Measurements from ENCODE around the gene PLXNC1.

The PLXNC1 gene

DNA sequence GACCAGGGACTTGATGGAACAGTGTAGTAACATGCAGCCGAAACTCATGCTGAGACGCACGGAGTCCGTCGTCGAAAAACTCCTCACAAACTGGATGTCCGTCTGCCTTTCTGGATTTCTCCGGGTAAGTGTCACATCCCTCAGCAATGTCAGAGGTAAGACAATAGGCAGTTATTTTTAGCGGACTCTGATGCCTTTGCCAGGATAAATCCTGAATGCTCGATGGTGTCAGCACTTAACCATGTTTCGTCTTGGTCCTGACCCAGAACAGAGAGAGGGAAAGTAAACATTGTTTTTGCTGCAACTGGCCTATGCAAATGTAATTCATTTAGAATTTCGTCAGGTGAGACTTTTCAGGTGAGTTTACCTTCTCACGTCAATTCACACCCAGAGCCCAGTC is 112.3 kb downstream of the PLXNC1 start:
- TF ChIP-seq, protein P1, sequence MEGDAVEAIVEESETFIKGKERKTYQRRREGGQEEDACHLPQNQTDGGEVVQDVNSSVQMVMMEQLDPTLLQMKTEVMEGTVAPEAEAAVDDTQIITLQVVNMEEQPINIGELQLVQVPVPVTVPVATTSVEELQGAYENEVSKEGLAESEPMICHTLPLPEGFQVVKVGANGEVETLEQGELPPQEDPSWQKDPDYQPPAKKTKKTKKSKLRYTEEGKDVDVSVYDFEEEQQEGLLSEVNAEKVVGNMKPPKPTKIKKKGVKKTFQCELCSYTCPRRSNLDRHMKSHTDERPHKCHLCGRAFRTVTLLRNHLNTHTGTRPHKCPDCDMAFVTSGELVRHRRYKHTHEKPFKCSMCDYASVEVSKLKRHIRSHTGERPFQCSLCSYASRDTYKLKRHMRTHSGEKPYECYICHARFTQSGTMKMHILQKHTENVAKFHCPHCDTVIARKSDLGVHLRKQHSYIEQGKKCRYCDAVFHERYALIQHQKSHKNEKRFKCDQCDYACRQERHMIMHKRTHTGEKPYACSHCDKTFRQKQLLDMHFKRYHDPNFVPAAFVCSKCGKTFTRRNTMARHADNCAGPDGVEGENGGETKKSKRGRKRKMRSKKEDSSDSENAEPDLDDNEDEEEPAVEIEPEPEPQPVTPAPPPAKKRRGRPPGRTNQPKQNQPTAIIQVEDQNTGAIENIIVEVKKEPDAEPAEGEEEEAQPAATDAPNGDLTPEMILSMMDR (IDR thresholded peaks at IDR 0.05), result no peak
- H3K4me1 ChIP-seq, result peaks cover 0 to 14% (median 8%) of the 10 kb centered on the region in 4 donors
- intact Hi-C loops (cut with DNase I; ENCODE audit: low total_unique reads), result loop anchor here (10.0 kb wide), 1 partner anchor 204 kb away; no protein-coding TSS in a partner anchor
- H3K27me3 ChIP-seq, result no peaks in the 10 kb centered on the region
- no peaks in the 10 kb centered on the region for H3K9me3 ChIP-seq
- H3K4me3 ChIP-seq, result no peak overlapping the region
- H3K36me3 ChIP-seq, result no peaks in the 10 kb centered on the region
- H3K27ac ChIP-seq, result no peak overlapping the region
- no peak for DNase-seq

DNA sequence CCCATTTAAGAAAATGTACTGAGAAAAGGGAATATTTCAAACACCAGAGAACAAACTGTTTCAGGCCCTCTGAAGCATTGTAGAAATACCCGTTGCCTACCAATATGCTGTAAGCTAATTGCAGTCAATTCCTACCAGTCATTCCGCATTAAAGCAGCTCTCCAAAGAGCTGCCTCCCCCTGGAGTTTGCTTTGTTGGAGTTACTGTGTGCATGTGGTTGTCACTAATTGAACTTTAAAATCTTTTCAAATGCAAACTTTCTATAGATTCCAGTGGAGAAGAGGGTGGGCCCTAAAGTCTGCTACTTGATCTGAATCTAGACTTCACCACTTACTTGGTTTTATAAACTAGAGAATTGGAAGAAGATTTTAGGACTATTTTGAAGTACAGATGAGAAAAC is 112.7 kb downstream of the PLXNC1 start:
- H3K4me3 ChIP-seq, result no peak overlapping the region
- peak overlapping the region in 1 of 2 donors; percentile 79 for H3K27ac ChIP-seq
- H3K9me3 ChIP-seq, result no peaks in the 10 kb centered on the region
- DNase-seq, result no peak
- H3K36me3 ChIP-seq, result no peaks in the 10 kb centered on the region
- peaks cover 0 to 14% (median 8%) of the 10 kb centered on the region in 4 donors for H3K4me1 ChIP-seq
- intact Hi-C loops (cut with DNase I; ENCODE audit: low total_unique reads), result loop anchor here (10.0 kb wide), 1 partner anchor 204 kb away; no protein-coding TSS in a partner anchor
- H3K27me3 ChIP-seq, result no peaks in the 10 kb centered on the region
- TF ChIP-seq, protein P1 (IDR thresholded peaks at IDR 0.05), result no peak

DNA sequence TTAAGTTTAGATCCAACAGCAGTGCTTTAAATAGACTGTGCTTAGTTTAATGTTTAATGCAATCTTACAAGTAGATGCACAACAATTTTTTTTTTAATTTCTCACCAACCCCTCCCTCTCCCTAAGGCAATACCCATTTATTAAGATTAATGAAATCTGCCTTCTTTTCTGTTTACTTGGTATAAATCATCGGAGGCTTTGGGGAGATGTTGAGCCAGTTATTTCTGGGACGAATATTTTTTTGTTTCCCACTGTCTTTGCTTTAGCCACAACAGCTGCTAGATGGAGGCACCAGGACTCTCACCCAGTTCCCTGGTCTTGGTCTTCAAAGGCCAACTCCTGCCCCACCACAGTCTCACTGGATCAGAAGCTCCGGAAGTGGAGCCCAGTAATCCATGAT is 113.4 kb downstream of the PLXNC1 start:
- Histone ChIP-seq H3K9me3 (no peaks in the 10 kb centered on the region), H3K27me3 (no peaks in the 10 kb centered on the region), H3K4me3 (peak overlapping the region; percentile 56 to 67), H3K36me3 (no peaks in the 10 kb centered on the region), H3K27ac (peak overlapping the region; percentile 79 to 87), H3K4me1 (peaks cover 0 to 17% (median 11%) of the 10 kb centered on the region in 4 donors)
- TF ChIP-seq, protein P1 (IDR thresholded peaks at IDR 0.05), result no peak
- intact Hi-C loops (cut with DNase I; ENCODE audit: low total_unique reads), result loop anchor here (10.0 kb wide), 1 partner anchor 203 kb away; no protein-coding TSS in a partner anchor
- DNase-seq, result no peak

DNA sequence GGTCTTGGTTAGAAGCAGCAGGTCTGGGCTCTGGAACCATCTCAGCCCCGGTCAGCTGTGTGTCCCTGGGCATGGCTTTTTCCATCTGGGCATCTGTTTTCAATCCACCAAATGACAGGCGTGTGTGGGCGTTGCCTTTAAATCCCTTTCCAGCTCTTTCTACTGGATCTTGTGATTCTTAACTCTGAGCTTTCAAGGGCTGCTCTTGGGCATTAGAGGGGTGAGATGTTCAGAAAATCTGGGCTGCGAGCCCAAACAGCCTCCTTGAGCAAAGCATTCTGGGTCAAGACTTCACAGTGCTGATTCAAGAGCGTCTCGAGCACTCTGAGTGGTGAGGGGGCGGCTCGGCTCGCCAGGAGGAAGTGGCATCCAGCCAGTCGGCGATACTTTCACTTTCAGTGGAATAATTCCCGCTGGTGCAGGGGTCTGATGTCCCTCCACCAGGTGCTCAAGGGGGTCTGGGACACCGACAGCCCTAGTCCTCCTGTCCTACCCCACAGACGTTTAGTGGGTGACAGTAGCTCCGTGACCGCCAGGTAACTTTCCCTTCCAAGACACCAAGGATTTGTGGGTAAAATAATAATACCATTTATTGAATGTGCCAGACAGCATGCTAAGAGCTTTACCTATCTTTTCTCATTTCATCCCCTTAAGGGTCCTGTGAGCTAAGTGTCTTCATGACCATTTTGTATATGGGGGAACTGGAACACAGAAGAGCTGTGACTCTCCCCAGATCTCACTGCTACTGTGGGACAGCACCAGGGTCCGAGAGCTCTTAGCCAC is 114.0 kb downstream of the PLXNC1 start:
- Histone ChIP-seq H3K36me3 (no peaks in the 10 kb centered on the region), H3K4me3 (peak overlapping the region; percentile 56 to 67), H3K27ac (peak overlapping the region; percentile 79 to 87), H3K27me3 (no peaks in the 10 kb centered on the region), H3K4me1 (peaks cover 0 to 18% (median 13%) of the 10 kb centered on the region in 4 donors), H3K9me3 (no peaks in the 10 kb centered on the region)
- TF ChIP-seq, protein P1 (IDR thresholded peaks at IDR 0.05), result no peak
- DNase-seq, result peak; percentile 88 to 94
- intact Hi-C loops (cut with DNase I; ENCODE audit: low total_unique reads), result loop anchor here (10.0 kb wide), 1 partner anchor 202 kb away; no protein-coding TSS in a partner anchor

DNA sequence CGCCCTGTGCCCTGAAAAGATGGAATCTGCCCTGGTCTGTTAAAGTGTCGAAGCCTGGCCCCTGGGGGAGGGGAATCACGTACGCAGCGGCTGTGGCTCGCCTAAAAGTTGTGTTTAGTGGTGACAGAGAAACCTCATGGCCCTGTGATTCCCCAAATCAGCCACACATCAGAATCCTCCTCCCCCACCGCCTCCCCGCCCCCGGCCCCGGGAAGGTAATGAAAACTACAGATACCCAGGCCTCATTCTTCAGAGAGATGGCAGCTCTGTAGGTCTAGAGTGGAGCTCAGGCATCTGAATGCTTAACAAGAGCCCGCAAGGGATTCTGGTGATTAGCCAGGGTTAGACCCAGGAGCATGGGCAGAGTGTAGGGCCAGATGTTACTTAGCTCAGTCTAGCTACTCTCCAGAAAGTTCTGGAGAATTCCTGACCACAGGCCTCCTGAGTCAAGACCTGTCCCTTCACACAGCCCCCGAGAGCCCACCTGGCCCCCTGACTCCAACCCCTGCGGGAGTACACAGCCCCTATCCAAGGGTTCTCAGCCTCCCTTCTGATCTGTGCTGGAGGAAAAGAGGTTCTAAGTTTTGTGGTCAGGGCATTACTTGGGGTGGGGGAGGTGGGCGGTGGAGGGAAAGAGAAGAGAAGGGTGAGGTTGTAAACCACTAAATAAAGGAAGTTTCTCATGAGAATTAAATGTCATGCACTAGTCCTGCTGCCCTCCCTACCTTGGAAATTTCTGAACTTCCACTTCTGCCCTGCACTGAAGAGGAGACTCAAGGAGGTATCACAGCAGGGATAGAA is 114.8 kb downstream of the PLXNC1 start:
- no peak for DNase-seq
- Histone ChIP-seq H3K27me3 (no peaks in the 10 kb centered on the region), H3K36me3 (no peaks in the 10 kb centered on the region), H3K4me3 (peak overlapping the region; percentile 56 to 67), H3K4me1 (peaks cover 0 to 18% (median 14%) of the 10 kb centered on the region in 4 donors), H3K9me3 (no peaks in the 10 kb centered on the region), H3K27ac (peak overlapping the region; percentile 79 to 87)
- TF ChIP-seq, protein P1 (IDR thresholded peaks at IDR 0.05), result no peak
- intact Hi-C loops (cut with DNase I; ENCODE audit: low total_unique reads), result loop anchor here (10.0 kb wide), 1 partner anchor 202 kb away; no protein-coding TSS in a partner anchor

All from tibial artery (tissue), 4 donors.